OCI-LY1 (cell line): ENCODE results near the gene ZNF469.

Experiments
- EZH2 ChIP-seq: fragments of 200-600 bp; sonication (generic), shearing (Covaris generic); IDR thresholded peaks from 2 replicates; pipeline ENCODE4 v1.8.0; 2017; ENCODE audit warnings: borderline replicate concordance, mixed run types, mild to moderate bottlenecking, antibody characterized with exemption, low read length, moderate library complexity, mixed read lengths
- TF ChIP-seq, protein P1 (sequence below): fragments of 200-600 bp; sonication (generic), shearing (Covaris generic); IDR thresholded peaks from 2 replicates; pipeline ENCODE4 v1.5.1; 2017; ENCODE audit warnings: mild to moderate bottlenecking, antibody characterized with exemption, low read length, moderate library complexity, mixed read lengths

DNA sequence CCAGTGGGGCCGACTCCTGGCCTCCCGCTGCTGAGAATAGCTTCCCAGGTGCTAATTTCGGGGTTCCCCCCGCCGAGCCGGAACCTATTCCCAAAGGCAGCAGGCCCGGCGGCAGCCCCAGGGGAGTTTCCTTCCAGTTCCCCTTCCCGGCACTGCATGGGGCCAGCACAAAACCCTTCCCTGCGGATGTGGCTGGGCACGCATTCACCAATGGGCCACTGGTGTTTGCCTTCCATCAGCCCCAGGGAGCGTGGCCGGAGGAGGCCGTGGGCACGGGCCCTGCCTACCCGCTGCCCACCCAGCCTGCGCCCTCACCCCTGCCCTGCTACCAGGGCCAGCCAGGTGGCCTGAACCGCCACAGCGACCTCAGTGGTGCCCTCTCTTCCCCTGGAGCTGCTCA is 45.4 kb downstream of the ZNF469 start:
- TF ChIP-seq, protein P1, sequence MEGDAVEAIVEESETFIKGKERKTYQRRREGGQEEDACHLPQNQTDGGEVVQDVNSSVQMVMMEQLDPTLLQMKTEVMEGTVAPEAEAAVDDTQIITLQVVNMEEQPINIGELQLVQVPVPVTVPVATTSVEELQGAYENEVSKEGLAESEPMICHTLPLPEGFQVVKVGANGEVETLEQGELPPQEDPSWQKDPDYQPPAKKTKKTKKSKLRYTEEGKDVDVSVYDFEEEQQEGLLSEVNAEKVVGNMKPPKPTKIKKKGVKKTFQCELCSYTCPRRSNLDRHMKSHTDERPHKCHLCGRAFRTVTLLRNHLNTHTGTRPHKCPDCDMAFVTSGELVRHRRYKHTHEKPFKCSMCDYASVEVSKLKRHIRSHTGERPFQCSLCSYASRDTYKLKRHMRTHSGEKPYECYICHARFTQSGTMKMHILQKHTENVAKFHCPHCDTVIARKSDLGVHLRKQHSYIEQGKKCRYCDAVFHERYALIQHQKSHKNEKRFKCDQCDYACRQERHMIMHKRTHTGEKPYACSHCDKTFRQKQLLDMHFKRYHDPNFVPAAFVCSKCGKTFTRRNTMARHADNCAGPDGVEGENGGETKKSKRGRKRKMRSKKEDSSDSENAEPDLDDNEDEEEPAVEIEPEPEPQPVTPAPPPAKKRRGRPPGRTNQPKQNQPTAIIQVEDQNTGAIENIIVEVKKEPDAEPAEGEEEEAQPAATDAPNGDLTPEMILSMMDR: no peak
- TF ChIP-seq EZH2: no peak
